K562 (cell line): Measurements from ENCODE around the gene NDST4. TPM values are rescaled to one million over a fixed set of nuclear protein-coding genes. Genes with fewer than 3 reads are reported as not detected.

Source experiments
- ATAC-seq: fragments of 200-7000 bp; cut with Tn5 transposase; 3 replicates; pipeline ENCODE4 v1.9.1; 2020; ENCODE audit warnings: moderate library complexity
- BruUV-seq: library from RNA; stranded (reverse); fragments of 400-500 nt; replicated peaks from 2 replicates; lab custom pipeline; 2021; lab: Mats Ljungman, UMichigan
- CTCF ChIA-PET: fragments of 300-600 bp; formaldehyde crosslinking; extraction: SDS; loops from one replicate; lab custom pipeline; 2021; ENCODE audit warnings: low intra/inter-chr PET ratio; lab: Yijun Ruan, JAX
- POLR2A ChIA-PET: fragments of 300-600, 350-650 bp; sonication (Branson Sonifier 250); formaldehyde crosslinking; extraction: SDS; loops from one replicate; lab custom pipeline; 2021; ENCODE audit warnings: antibody characterized with exemption, inconsistent platforms; lab: Yijun Ruan, JAX
- DNase-seq, 4 experiments: peaks; one replicate each; pipeline versions ENCODE4 v3.0.0 to v3.0.0-alpha.2; 2011 to 2018; ENCODE audit warnings: low spot score in 3 of 4, mixed read lengths in 3 of 4; ENCODE audit errors: extremely low read depth in 1 of 4
- FAIRE-seq: peaks from 2 replicates; lab custom pipeline; 2011; peaks lifted over from hg19 to GRCh38; lab: Jason Lieb, UNC
- H2AFZ ChIP-seq: 2 replicates; pipeline ENCODE4 v1.6.0; 2011; ENCODE audit warnings: low read depth, low read length, control low read depth, inconsistent platforms
- H3K27ac ChIP-seq: fragments of 200-600 bp; 3 replicates; pipeline ENCODE4 v1.8.0; 2011; ENCODE audit warnings: low read depth, mild to moderate bottlenecking, control low read depth, inconsistent platforms, low read length, moderate library complexity, mixed read lengths; ENCODE audit errors: extremely low read depth
- H3K27me3 ChIP-seq, 2 experiments: fragments of 300-600 bp in 1 of 2; 2 replicates in 1 of 2; 3 replicates in 1 of 2; pipeline versions ENCODE4 v1.6.0 to v1.8.0; 2011; ENCODE audit warnings: inconsistent platforms in 2 of 2, low read length in 2 of 2, mild to moderate bottlenecking in 1 of 2, mixed read lengths in 1 of 2, moderate library complexity in 1 of 2; ENCODE audit not compliant: control insufficient read depth in 2 of 2, insufficient read depth in 2 of 2
- H3K36me3 ChIP-seq: fragments of 300-600 bp; 3 replicates; pipeline ENCODE4 v1.8.0; 2011; ENCODE audit warnings: mild to moderate bottlenecking, low read length, inconsistent platforms; ENCODE audit not compliant: control insufficient read depth, insufficient read depth
- H3K4me1 ChIP-seq, 2 experiments: fragments of 200-600 bp in 1 of 2; replicated peaks in 1 of 2; 2 replicates in 1 of 2; 3 replicates in 1 of 2; pipeline versions ENCODE4 v1.5.1 to v1.8.0; 2011; ENCODE audit warnings: inconsistent platforms in 2 of 2, low read length in 2 of 2, mild to moderate bottlenecking in 1 of 2, mixed read lengths in 1 of 2, moderate library complexity in 1 of 2; ENCODE audit not compliant: control insufficient read depth in 2 of 2, insufficient read depth in 2 of 2
- H3K4me2 ChIP-seq: 2 replicates; pipeline ENCODE4 v1.6.1; 2011; ENCODE audit warnings: low read length, control low read depth, inconsistent platforms, mixed read lengths; ENCODE audit not compliant: insufficient read depth
- H3K4me3 ChIP-seq: fragments of 200-600 bp; sonication (generic), shearing (Covaris generic); 2 replicates; pipeline ENCODE4 v1.5.1; 2016; ENCODE audit warnings: control low read depth, inconsistent platforms
- H3K79me2 ChIP-seq: fragments of 200-600 bp; 3 replicates; pipeline ENCODE4 v1.8.0; 2011; ENCODE audit warnings: low read length, inconsistent platforms; ENCODE audit not compliant: control insufficient read depth, insufficient read depth
- H3K9ac ChIP-seq, 2 experiments: 2 replicates each; pipeline versions ENCODE4 v1.6.0 to v1.6.1; 2011; ENCODE audit warnings: low read depth in 2 of 2, low read length in 2 of 2, control low read depth in 1 of 2, inconsistent platforms in 1 of 2, mild to moderate bottlenecking in 1 of 2, mixed read lengths in 1 of 2; ENCODE audit not compliant: insufficient read depth in 1 of 2
- H3K9me1 ChIP-seq: one replicate; pipeline ENCODE4 v1.6.0; 2011; ENCODE audit warnings: inconsistent platforms, mild to moderate bottlenecking, low read length, moderate library complexity; ENCODE audit not compliant: control insufficient read depth, insufficient read depth
- H3K9me3 ChIP-seq: replicated peaks from 2 replicates; pipeline ENCODE4 v1.5.1; 2011; ENCODE audit warnings: low read depth, low read length, inconsistent platforms; ENCODE audit not compliant: control insufficient read depth, insufficient read depth
- H4K20me1 ChIP-seq: replicated peaks from 2 replicates; pipeline ENCODE4 v1.6.1; 2011; ENCODE audit warnings: low read length, inconsistent platforms, mixed read lengths; ENCODE audit not compliant: control insufficient read depth, insufficient read depth
- CBFB ChIP-seq: sonication (generic); formaldehyde crosslinking; IDR thresholded peaks from 2 replicates; pipeline ENCODE4 v1.4.0; 2020; ENCODE audit warnings: mild to moderate bottlenecking, missing genetic modification reagents
- CEBPB ChIP-seq: fragments of 450-650 bp; IDR thresholded peaks from 2 replicates; pipeline ENCODE4 v1.6.1; 2016; ENCODE audit warnings: missing genetic modification characterization, missing compliant biosample characterization
- E2F6 ChIP-seq, 2 experiments: IDR thresholded peaks; 2 replicates each; pipeline ENCODE4 v1.6.1; 2011; ENCODE audit warnings: borderline replicate concordance in 1 of 2, control low read depth in 1 of 2, low read depth in 1 of 2, low read length in 1 of 2, mild to moderate bottlenecking in 1 of 2, mixed read lengths in 1 of 2, moderate library complexity in 1 of 2; ENCODE audit not compliant: insufficient read depth in 1 of 2, insufficient read length in 1 of 2, poor library complexity in 1 of 2, severe bottlenecking in 1 of 2; ENCODE audit errors: extremely low read depth in 1 of 2
- FUS ChIP-seq: fragments of 200-400 bp; formaldehyde crosslinking; optimal IDR thresholded peaks from 2 replicates; pipeline ENCODE3; 2017; ENCODE audit warnings: low read depth, low read length
- GABPB1 ChIP-seq: sonication (generic); formaldehyde crosslinking; IDR thresholded peaks from 2 replicates; pipeline ENCODE4 v1.8.0; 2022; ENCODE audit warnings: mild to moderate bottlenecking, missing genetic modification reagents
- HIVEP1 ChIP-seq: fragments of 250-450 bp; sonication (Bioruptor Pico); IDR thresholded peaks from 2 replicates; pipeline ENCODE4 v1.4.0; 2020; ENCODE audit warnings: mild to moderate bottlenecking
- HMG20B ChIP-seq: fragments of 250-450 bp; sonication (Bioruptor Pico); IDR thresholded peaks from 2 replicates; pipeline ENCODE4 v1.5.0; 2021; ENCODE audit warnings: mild to moderate bottlenecking
- IRF2 ChIP-seq: sonication (generic); formaldehyde crosslinking; IDR thresholded peaks from 2 replicates; pipeline ENCODE4 v1.8.1; 2022; ENCODE audit warnings: mild to moderate bottlenecking, missing genetic modification reagents
- KAT7 ChIP-seq: sonication (generic); formaldehyde crosslinking; IDR thresholded peaks from 2 replicates; pipeline ENCODE4 v1.8.0; 2022; ENCODE audit warnings: missing genetic modification reagents, mild to moderate bottlenecking, borderline replicate concordance
- SAFB2 ChIP-seq: fragments of 200-400 bp; formaldehyde crosslinking; IDR thresholded peaks from 2 replicates; pipeline ENCODE4 v1.6.1; 2018; ENCODE audit warnings: borderline replicate concordance, low read length, low read depth, moderate library complexity; ENCODE audit not compliant: severe bottlenecking
- U2AF1 ChIP-seq: fragments of 200-400 bp; formaldehyde crosslinking; optimal IDR thresholded peaks from 2 replicates; pipeline ENCODE3; 2017; ENCODE audit warnings: mild to moderate bottlenecking, low read depth, low read length, moderate library complexity
- UBTF ChIP-seq, 2 experiments: IDR thresholded peaks; 2 replicates each; pipeline ENCODE4 v1.6.1; 2012; ENCODE audit warnings: improper control_type of control experiment in 2 of 2, low read depth in 2 of 2, low read length in 2 of 2, borderline replicate concordance in 1 of 2
- XRCC4 ChIP-seq: IDR thresholded peaks from one replicate; pipeline ENCODE4 v1.6.1; 2011; ENCODE audit not compliant: insufficient read depth, insufficient read length; ENCODE audit errors: extremely low read depth
- ZNF655 ChIP-seq: fragments of 250-450 bp; sonication (Bioruptor Pico); IDR thresholded peaks from 2 replicates; pipeline ENCODE4 v1.5.0; 2021
- WGBS: fragments of 100-300 bp; shearing (Covaris generic); methylation state at CpG from one replicate; pipeline ENCODE4 v1.1.6; 2016; ENCODE audit warnings: low coverage, mixed read lengths; ENCODE audit not compliant: insufficient coverage; ENCODE audit errors: missing lambda C conversion rate; 5-methylcytosine and 5-hydroxymethylcytosine counted together
- in situ Hi-C: fragments of 300-500 bp; cut with MboI; formaldehyde crosslinking; loops from 4 replicates; pipeline ENCODE4 v1.15.0; 2018; ENCODE audit warnings: inconsistent platforms, mixed read lengths
- intact Hi-C: fragments of 100-400 bp; cut with micrococcal nuclease; formaldehyde crosslinking; loops from 2 replicates; pipeline ENCODE4 v1.14.2; 2022
- polyA plus RNA-seq, 8 experiments: library from polyadenylated mRNA; depleted of rRNA in 4 of 8; stranded (reverse) in 5 of 8; unstranded in 3 of 8; fragments of >200 nt; fragmentation: Nextera tagmentation in 2 of 8; fragmentation: Illumina TruSeq in 1 of 8; extraction: Ambion mirVana in 2 of 8; extraction: Trizol in 1 of 8; gene quantifications; 2 replicates each; pipeline versions ENCODE4 v1.2.1 to v1.2.3, GENCODE V29; 2011 to 2014; ENCODE audit warnings: inconsistent platforms in 1 of 8, missing spikeins in 1 of 8
- total RNA-seq, 7 experiments: library from RNA; depleted of rRNA in 6 of 7; stranded (reverse); fragments of >200 nt in 6 of 7; fragmentation: Illumina TruSeq in 2 of 7; extraction: Trizol in 2 of 7; gene quantifications; 2 replicates each; pipeline versions ENCODE4 v1.2.1 to v1.2.3, GENCODE V29; 2011 to 2021; ENCODE audit warnings: low replicate concordance in 1 of 7

NDST4 gene
- total and polyA plus RNA-seq, 9 of the 15 experiments (the other 6 are each of a cell fraction or from before 2014, with no cell fraction given): not detected

GRCh38 chr4:114874321-114874720 lies 239.1 kb downstream of the NDST4 start:
- BruUV-seq: no TSS peak
- H3K4me2 ChIP-seq: no peak overlapping the region
- FAIRE-seq: no peak
- WGBS: 0% methylated on average over 1 of the region's 1 CpG
- 0 out of 2 replicates have a peak, but pooled peaks cover 3% of the 10 kb centered on the region for H3K9me3 ChIP-seq
- H3K36me3 ChIP-seq: no peaks in the 10 kb centered on the region
- CTCF ChIA-PET: no interaction called here
- no peaks in the 10 kb centered on the region for H3K9me1 ChIP-seq
- intact Hi-C loops: no loop called here
- no peaks in the 10 kb centered on the region for H4K20me1 ChIP-seq
- H3K9ac ChIP-seq: no peak overlapping the region
- in situ Hi-C loops: no loop called here
- H3K79me2 ChIP-seq: no peaks in the 10 kb centered on the region
- H3K4me1 ChIP-seq: no peaks in the 10 kb centered on the region
- no peak overlapping the region for H2AFZ ChIP-seq
- no peaks in the 10 kb centered on the region for H3K27me3 ChIP-seq
- no peak for ATAC-seq
- no peak overlapping the region for H3K27ac ChIP-seq
- H3K4me3 ChIP-seq: no peak overlapping the region
- POLR2A ChIA-PET: no interaction called here
- DNase-seq: no peak
- TF ChIP-seq KAT7 (CRISPR knock-in tag) (no peak), CBFB (no peak), XRCC4 (no peak), CEBPB (tag) (no peak), UBTF (IDR thresholded peaks at IDR 0.05; ENCODE audit: borderline replicate concordance in 1 of 2, low read depth in 2 of 2, low read length in 2 of 2) (no peak), HMG20B (CRISPR knock-in tag) (no peak), IRF2 (CRISPR knock-in tag) (no peak), FUS (no peak), ZNF655 (no peak), SAFB2 (no peak), E2F6 (IDR thresholded peaks at IDR 0.05; ENCODE audit: borderline replicate concordance in 1 of 2, extremely low read depth in 1 of 2, insufficient read depth in 1 of 2, insufficient read length in 1 of 2, low read depth in 1 of 2, low read length in 1 of 2, poor library complexity in 1 of 2, severe bottlenecking in 1 of 2) (no peak), GABPB1 (CRISPR knock-in tag) (no peak), U2AF1 (no peak), HIVEP1 (CRISPR knock-in tag) (no peak)
